Fibroblast of lung (primary cell): ENCODE measurements around the gene CCDC50. TPM values are rescaled to one million over a fixed set of nuclear protein-coding genes. Genes with fewer than 3 reads are reported as not detected.

ENCODE experiments used
- DNase-seq, 2 donors: peaks; one replicate each; pipeline versions ENCODE4 v3.0.0 to v3.0.0-alpha.2; 2010; ENCODE audit warnings: low read depth in 2 of 2
- H2AFZ ChIP-seq: 2 replicates; pipeline ENCODE4 v1.5.1; 2012; ENCODE audit warnings: low read length, control low read depth, inconsistent platforms
- H3K27ac ChIP-seq: 2 replicates; pipeline ENCODE4 v1.5.1; 2011; ENCODE audit warnings: low read length, control low read depth; ENCODE audit not compliant: insufficient read depth
- H3K27me3 ChIP-seq: 2 replicates; pipeline ENCODE4 v1.5.1; 2011; ENCODE audit warnings: mild to moderate bottlenecking, low read length; ENCODE audit not compliant: control insufficient read depth, insufficient read depth
- H3K36me3 ChIP-seq: 2 replicates; pipeline ENCODE4 v1.5.1; 2011; ENCODE audit warnings: low read length; ENCODE audit not compliant: control insufficient read depth, insufficient read depth
- H3K4me1 ChIP-seq: 2 replicates; pipeline ENCODE4 v1.5.1; 2011; ENCODE audit warnings: low read length; ENCODE audit not compliant: control insufficient read depth, insufficient read depth; ENCODE audit errors: extremely low read depth
- H3K4me2 ChIP-seq: 2 replicates; pipeline ENCODE4 v1.5.1; 2011; ENCODE audit warnings: low read length, control low read depth; ENCODE audit not compliant: insufficient read depth; ENCODE audit errors: extremely low read depth
- H3K4me3 ChIP-seq, 4 experiments: fragments of 200-600 bp in 1 of 4; sonication (generic) in 1 of 4; replicated peaks in 1 of 4; 2 replicates each; pipeline ENCODE4 v1.5.1; 2011 to 2016; ENCODE audit warnings: low read length in 4 of 4, low read depth in 3 of 4, mild to moderate bottlenecking in 3 of 4, control low read depth in 2 of 4, inconsistent platforms in 1 of 4, mixed read lengths in 1 of 4; ENCODE audit not compliant: insufficient read depth in 1 of 4; ENCODE audit errors: control extremely low read depth in 1 of 4
- H3K79me2 ChIP-seq: 2 replicates; pipeline ENCODE4 v1.5.1; 2012; ENCODE audit warnings: mild to moderate bottlenecking, low read length, inconsistent platforms; ENCODE audit not compliant: control insufficient read depth, insufficient read depth
- H3K9ac ChIP-seq: 2 replicates; pipeline ENCODE4 v1.5.1; 2011; ENCODE audit warnings: mild to moderate bottlenecking, low read length, control low read depth; ENCODE audit not compliant: insufficient read depth
- H3K9me3 ChIP-seq: 2 replicates; pipeline ENCODE4 v1.5.1; 2012; ENCODE audit warnings: low read depth, low read length; ENCODE audit not compliant: control insufficient read depth, insufficient read depth
- H4K20me1 ChIP-seq: 2 replicates; pipeline ENCODE4 v1.5.1; 2011; ENCODE audit warnings: low read length; ENCODE audit not compliant: control insufficient read depth, insufficient read depth; ENCODE audit errors: extremely low read depth
- CTCF ChIP-seq, 2 donors: IDR thresholded peaks in 1 of 2; conservative IDR thresholded peaks in 1 of 2; 1 replicate in 1 of 2; 2 replicates in 1 of 2; pipeline ENCODE4 v1.5.1; 2011 to 2012; ENCODE audit warnings: low read length in 2 of 2, control low read depth in 1 of 2, inconsistent platforms in 1 of 2, low read depth in 1 of 2, mild to moderate bottlenecking in 1 of 2
- EZH2 ChIP-seq: IDR thresholded peaks from 2 replicates; pipeline ENCODE4 v1.5.1; 2012; ENCODE audit warnings: low read length, control low read depth, mild to moderate bottlenecking; ENCODE audit errors: missing control alignments
- polyA plus RNA-seq, 2 donors: library from polyadenylated mRNA; depleted of rRNA in 1 of 2; stranded (reverse) in 1 of 2; unstranded in 1 of 2; fragments of >200 nt; gene quantifications; 2 replicates each; pipeline ENCODE4 v1.2.1, GENCODE V29; 2011 to 2012; ENCODE audit warnings: missing spikeins in 1 of 2
- total RNA-seq: library from RNA; depleted of rRNA; stranded (reverse); fragments of >200 nt; gene quantifications from 2 replicates; pipeline ENCODE4 v1.2.1, GENCODE V29; 2014

Gene CCDC50
- total and polyA plus RNA-seq, 2 donors (not counting 1 experiment from before 2014, with no cell fraction given) = 109 to 114 TPM

- no peaks in the 10 kb centered on the region for H4K20me1 ChIP-seq
- no peaks in the 10 kb centered on the region for H3K79me2 ChIP-seq
- DNase-seq = no peak
- H3K36me3 ChIP-seq = no peaks in the 10 kb centered on the region
- H3K9me3 ChIP-seq = no peaks in the 10 kb centered on the region
- no peak overlapping the region for H3K4me2 ChIP-seq
- TF ChIP-seq EZH2 = no peak
- no peak for TF ChIP-seq CTCF (conservative IDR thresholded peaks at IDR 0.05 in 1 of 2, IDR thresholded peaks at IDR 0.05 in 1 of 2; ENCODE audit: low read depth in 1 of 2, low read length in 2 of 2)
- peaks cover 10% of the 10 kb centered on the region for H3K4me1 ChIP-seq
- no peak overlapping the region for H3K4me3 ChIP-seq
- no peak overlapping the region for H3K9ac ChIP-seq
- H2AFZ ChIP-seq = no peak overlapping the region
- H3K27ac ChIP-seq = no peak overlapping the region
- H3K27me3 ChIP-seq = no peaks in the 10 kb centered on the region
These were observed 52.1 kb downstream of the CCDC50 start for GRCh38 chr3:191381303-191381702.

- Histone ChIP-seq H3K9ac (no peak overlapping the region), H4K20me1 (no peaks in the 10 kb centered on the region), H3K36me3 (no peaks in the 10 kb centered on the region), H3K79me2 (no peaks in the 10 kb centered on the region), H3K4me3 (no peak overlapping the region), H3K4me2 (no peak overlapping the region), H3K27me3 (no peaks in the 10 kb centered on the region), H3K9me3 (no peaks in the 10 kb centered on the region), H3K4me1 (peaks cover 2% of the 10 kb centered on the region), H3K27ac (no peak overlapping the region), H2AFZ (no peak overlapping the region)
- TF ChIP-seq CTCF (conservative IDR thresholded peaks at IDR 0.05 in 1 of 2, IDR thresholded peaks at IDR 0.05 in 1 of 2; ENCODE audit: low read depth in 1 of 2, low read length in 2 of 2) (no peak), EZH2 (no peak)
- DNase-seq = no peak
These were observed 53.5 kb downstream of the CCDC50 start for GRCh38 chr3:191382661-191383060.

- no peaks in the 10 kb centered on the region for H4K20me1 ChIP-seq
These were observed 53.9 kb downstream of the CCDC50 start for GRCh38 chr3:191383124-191383523.

More at GRCh38 chr3:191383124-191383523, 53.9 kb downstream of the CCDC50 start:
- Histone ChIP-seq H3K4me1 (peaks cover 2% of the 10 kb centered on the region), H3K4me2 (no peak overlapping the region), H3K79me2 (no peaks in the 10 kb centered on the region), H3K9me3 (no peaks in the 10 kb centered on the region), H3K27me3 (no peaks in the 10 kb centered on the region), H3K27ac (no peak overlapping the region), H2AFZ (no peak overlapping the region), H3K9ac (no peak overlapping the region), H3K4me3 (no peak overlapping the region), H3K36me3 (no peaks in the 10 kb centered on the region)
- DNase-seq = peak; percentile 60 to 76
- TF ChIP-seq EZH2 = no peak
- TF ChIP-seq CTCF (conservative IDR thresholded peaks at IDR 0.05 in 1 of 2, IDR thresholded peaks at IDR 0.05 in 1 of 2; ENCODE audit: low read depth in 1 of 2, low read length in 2 of 2) = no peak
